Keratinocyte (primary cell): ENCODE data around the gene PTPRN2.

ENCODE experiments used
- EZH2 ChIP-seq: IDR thresholded peaks from one replicate; pipeline ENCODE4 v1.6.1; 2012; ENCODE audit warnings: inconsistent platforms, mild to moderate bottlenecking, low read length, moderate library complexity
- TF ChIP-seq, protein P1 (sequence below), 3 experiments: IDR thresholded peaks in 1 of 3; conservative IDR thresholded peaks in 1 of 3; optimal IDR thresholded peaks in 1 of 3; 2 replicates in 2 of 3; 3 replicates in 1 of 3; pipeline versions ENCODE3 to v1.5.1; 2011; ENCODE audit warnings: low read length in 3 of 3, mild to moderate bottlenecking in 3 of 3, moderate library complexity in 2 of 3, control low read depth in 1 of 3, inconsistent platforms in 1 of 3; ENCODE audit not compliant: insufficient read depth in 2 of 3; ENCODE audit errors: extremely low read depth in 1 of 3

DNA sequence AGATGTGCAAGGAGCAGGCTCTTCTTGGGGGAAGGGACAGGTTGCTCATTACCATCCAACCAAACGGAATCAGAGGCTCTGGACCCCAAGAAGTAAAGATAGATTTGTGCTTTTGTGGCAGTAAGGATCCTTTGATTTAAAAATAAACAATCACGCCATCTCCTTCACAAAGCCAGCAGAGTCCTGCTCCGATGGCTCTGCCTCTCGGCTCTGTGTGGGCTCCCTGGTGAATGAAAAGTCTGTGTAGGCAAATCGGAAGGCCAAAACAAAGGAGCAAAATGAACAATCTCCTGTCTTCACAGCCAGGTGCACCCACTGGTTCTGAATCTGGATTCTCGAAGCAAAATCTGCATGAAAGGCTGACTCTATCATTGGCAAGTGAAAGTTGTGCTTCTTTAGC, 3.8 kb downstream of the PTPRN2 start:
- TF ChIP-seq, protein P1, sequence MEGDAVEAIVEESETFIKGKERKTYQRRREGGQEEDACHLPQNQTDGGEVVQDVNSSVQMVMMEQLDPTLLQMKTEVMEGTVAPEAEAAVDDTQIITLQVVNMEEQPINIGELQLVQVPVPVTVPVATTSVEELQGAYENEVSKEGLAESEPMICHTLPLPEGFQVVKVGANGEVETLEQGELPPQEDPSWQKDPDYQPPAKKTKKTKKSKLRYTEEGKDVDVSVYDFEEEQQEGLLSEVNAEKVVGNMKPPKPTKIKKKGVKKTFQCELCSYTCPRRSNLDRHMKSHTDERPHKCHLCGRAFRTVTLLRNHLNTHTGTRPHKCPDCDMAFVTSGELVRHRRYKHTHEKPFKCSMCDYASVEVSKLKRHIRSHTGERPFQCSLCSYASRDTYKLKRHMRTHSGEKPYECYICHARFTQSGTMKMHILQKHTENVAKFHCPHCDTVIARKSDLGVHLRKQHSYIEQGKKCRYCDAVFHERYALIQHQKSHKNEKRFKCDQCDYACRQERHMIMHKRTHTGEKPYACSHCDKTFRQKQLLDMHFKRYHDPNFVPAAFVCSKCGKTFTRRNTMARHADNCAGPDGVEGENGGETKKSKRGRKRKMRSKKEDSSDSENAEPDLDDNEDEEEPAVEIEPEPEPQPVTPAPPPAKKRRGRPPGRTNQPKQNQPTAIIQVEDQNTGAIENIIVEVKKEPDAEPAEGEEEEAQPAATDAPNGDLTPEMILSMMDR (optimal IDR thresholded peaks at IDR 0.05 in 1 of 3, IDR thresholded peaks at IDR 0.05 in 1 of 3, conservative IDR thresholded peaks at IDR 0.05 in 1 of 3; ENCODE audit: extremely low read depth in 1 of 3, insufficient read depth in 2 of 3, low read length in 3 of 3): no peak
- no peak for TF ChIP-seq EZH2
